HG03460 (cell line): Measurements from ENCODE around the gene MARVELD1.
A peak's percentile ranks its signal among the peaks of the same experiment; 100 is the strongest.

Experiments used
- ATAC-seq: cut with Tn5 transposase; IDR thresholded peaks from one replicate; pipeline ENCODE4 v1.9.1; 2021; ENCODE audit not compliant: unreplicated experiment

MARVELD1 gene

GRCh38 chr10:97719602-97720001, 6.1 kb downstream of the MARVELD1 start:
- no peak for ATAC-seq

- ATAC-seq: no peak
Measured at GRCh38 chr10:97721871-97722780, 8.6 kb downstream of the MARVELD1 start.

GRCh38 chr10:97723001-97723400, 9.5 kb downstream of the MARVELD1 start:
- ATAC-seq: no peak

- ATAC-seq: no peak
Measured at GRCh38 chr10:97724341-97724941, 10.9 kb downstream of the MARVELD1 start.

GRCh38 chr10:97726636-97727178, 13.2 kb downstream of the MARVELD1 start:
- no peak for ATAC-seq

GRCh38 chr10:97729014-97729413, 15.5 kb downstream of the MARVELD1 start:
- ATAC-seq: no peak

GRCh38 chr10:97731346-97732051, 18.0 kb downstream of the MARVELD1 start:
- peak; percentile 54 for ATAC-seq

GRCh38 chr10:97732052-97732359, 18.5 kb downstream of the MARVELD1 start:
- no peak for ATAC-seq

GRCh38 chr10:97733256-97733655, 19.7 kb downstream of the MARVELD1 start:
- no peak for ATAC-seq

- no peak for ATAC-seq
Measured at GRCh38 chr10:97734021-97734420, 20.5 kb downstream of the MARVELD1 start.

- peak; percentile 24 for ATAC-seq
Measured at GRCh38 chr10:97736403-97736901, 22.9 kb downstream of the MARVELD1 start.

- peak; percentile 87 for ATAC-seq
Measured at GRCh38 chr10:97736902-97737769, 23.6 kb downstream of the MARVELD1 start, which contains the start of gene ZFYVE27. Gene ZFYVE27 (plus strand): TSS chr10:97737128. CDS start chr10:97738478, 1,350 bp downstream.

GRCh38 chr10:97737770-97738265, 24.3 kb downstream of the MARVELD1 start:
- ATAC-seq: peak; percentile 5

GRCh38 chr10:97738616-97739015, 25.1 kb downstream of the MARVELD1 start:
- ATAC-seq: no peak

GRCh38 chr10:97740613-97741012, 27.1 kb downstream of the MARVELD1 start:
- no peak for ATAC-seq

GRCh38 chr10:97743169-97743943, 29.8 kb downstream of the MARVELD1 start:
- no peak for ATAC-seq

GRCh38 chr10:97744405-97745035, 31.0 kb downstream of the MARVELD1 start:
- ATAC-seq: no peak

GRCh38 chr10:97747573-97747972, 34.0 kb downstream of the MARVELD1 start:
- ATAC-seq: no peak

- ATAC-seq: no peak
Measured at GRCh38 chr10:97748116-97748515, 34.6 kb downstream of the MARVELD1 start.
